Hematopoietic multipotent progenitor cell treated with erythropoietin and hydrocortisone succinate and interleukin-3 and kit ligand, for 17 days (in vitro differentiated cells): ENCODE measurements around the gene UBE2Z.

Experiments
- DNase-seq: peaks from one replicate; pipeline ENCODE4 v3.0.0-alpha.2; 2015; ENCODE audit warnings: low spot score

The UBE2Z gene

DNA sequence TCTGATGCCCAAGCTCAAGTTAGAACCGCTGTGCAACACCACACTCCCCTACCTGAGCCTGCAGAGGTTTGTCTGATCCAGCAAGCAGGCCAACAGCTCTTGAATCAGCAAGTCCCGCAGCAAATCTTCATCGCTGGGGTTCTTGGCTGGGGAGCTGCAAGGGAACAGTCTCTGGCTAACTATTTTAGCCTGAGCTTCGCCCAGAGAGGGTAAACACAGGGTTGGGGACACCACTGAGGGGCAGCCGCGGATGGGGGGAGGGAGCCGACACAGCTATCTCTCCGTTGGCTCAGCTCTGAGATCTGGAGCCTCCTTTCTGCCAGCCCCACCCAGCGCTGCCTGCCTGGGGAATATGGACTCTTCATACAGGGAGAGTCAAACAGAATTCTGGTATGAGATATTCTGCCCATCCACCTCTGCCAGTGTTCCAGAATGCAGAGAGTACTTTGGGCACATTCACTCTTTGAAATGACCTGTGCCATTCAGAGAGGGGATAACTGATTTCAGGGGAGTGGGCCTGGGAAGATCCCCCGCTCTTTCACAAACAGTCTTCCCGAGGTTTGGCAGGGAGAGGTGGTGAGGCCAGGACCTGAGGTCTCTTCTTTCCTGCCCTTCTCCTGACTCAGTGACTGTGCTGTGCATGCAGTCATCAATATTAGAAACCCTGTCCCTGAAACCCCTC, 52.8 kb downstream of the UBE2Z start:
- DNase-seq: no peak

DNA sequence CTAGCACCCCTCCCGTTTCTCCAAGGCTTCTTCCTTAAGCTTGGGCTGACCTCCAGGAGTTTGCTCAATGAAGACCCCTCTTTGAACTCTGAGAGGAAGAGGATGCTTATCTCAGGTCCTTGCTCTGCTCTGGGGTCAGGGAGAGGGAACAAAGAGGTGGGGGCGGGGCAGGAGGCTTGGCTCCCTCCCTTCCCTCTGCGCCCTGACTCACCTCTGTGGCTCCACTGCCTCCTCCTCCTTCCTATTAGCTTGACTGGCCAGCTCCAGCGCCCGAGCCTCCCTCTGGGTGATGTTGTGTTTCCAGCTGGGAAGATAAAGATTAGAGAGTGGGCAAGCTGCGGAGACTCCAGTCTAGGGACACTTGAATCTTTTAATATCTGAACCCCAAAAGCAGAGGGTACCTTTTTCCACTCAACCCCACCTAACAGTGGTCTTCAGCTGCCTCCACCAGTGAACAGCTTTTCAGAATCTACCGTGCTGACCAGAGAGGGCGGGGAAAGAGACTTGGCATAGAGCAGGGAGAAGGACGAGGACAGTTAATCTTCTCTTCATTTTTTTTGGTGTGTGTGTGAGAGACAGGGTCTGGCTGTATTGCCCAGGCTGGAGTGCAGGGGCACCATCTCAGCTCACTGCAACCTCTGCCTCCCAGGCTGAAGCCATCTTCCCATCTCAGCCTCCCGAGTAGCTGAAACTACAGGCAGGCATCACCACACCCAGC, 53.5 kb downstream of the UBE2Z start:
- no peak for DNase-seq

DNA sequence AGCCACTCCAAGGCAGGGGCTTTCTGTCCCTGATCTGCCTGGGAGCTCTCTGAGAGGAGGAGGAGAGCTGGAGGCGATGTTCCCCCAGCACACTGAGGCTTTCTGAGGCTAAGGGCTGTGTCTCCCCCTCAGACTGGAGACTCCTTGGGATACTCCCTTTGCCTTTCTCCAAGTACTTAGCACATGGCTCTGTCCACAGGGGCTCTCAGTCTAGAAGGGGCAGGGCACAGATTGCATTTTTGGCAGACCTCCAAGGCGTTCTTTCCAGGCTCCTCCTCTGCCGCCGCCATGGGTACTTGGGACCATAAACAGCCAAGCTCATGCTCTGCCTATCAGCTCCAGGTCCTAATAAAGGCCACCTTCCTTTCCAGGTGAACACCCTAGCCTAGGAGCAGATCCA, 62.0 kb downstream of the UBE2Z start:
- no peak for DNase-seq

DNA sequence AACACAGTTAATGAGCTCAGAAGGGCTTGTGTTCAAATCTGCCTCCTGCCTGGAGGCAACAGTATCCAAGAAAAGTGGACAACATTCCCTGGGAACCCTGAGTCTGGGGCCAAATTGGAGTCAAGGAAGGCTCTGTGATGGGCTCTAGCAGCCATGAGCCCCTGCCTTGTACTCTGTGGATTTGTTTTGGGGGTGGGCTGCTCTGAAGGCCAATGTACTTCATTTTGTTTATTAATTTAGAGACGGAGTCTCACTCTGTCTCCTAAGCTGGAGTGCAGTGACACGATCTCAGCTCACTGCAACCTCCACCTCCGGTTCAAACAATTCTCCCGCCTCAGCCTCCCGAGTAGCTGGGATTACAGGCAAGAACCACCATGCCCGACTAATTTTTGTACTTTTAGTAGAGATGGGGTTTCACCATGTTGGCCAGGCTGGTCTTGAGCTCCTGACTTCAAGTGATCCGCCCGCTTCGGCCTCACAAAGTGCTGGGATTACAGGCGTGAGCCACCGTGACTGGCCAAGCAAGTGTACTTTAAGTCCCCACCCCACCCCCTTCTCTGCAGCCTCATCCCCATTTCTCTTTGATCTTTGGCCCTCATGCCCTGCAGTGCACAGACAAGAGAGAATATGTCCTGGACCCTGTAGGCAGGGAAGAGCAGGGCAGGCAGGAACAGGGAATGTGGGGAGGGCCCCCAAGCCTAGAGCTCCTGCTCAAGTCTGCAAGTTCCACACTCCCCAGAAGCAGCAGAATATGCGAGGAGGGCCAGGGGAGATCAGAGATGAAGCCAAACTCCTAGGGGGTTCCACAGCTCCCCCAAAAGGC, 62.9 kb downstream of the UBE2Z start:
- DNase-seq: no peak

DNA sequence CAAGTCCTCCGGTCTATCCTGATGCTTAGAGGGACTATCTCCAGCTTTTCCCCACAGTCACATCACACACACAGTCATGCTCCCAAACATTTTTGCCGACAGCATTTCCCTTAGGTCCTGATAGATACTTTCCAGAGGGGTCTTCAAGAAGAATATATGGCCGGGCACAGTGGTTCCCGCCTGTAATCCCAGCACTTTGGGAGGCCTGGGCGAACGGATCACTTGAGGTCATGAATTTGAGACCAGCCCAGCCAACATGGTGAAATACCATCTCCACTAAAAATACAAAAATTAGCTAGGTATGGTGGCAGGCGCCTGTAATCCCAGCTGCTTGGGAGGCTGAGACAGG, 64.5 kb downstream of the UBE2Z start:
- no peak for DNase-seq

DNA sequence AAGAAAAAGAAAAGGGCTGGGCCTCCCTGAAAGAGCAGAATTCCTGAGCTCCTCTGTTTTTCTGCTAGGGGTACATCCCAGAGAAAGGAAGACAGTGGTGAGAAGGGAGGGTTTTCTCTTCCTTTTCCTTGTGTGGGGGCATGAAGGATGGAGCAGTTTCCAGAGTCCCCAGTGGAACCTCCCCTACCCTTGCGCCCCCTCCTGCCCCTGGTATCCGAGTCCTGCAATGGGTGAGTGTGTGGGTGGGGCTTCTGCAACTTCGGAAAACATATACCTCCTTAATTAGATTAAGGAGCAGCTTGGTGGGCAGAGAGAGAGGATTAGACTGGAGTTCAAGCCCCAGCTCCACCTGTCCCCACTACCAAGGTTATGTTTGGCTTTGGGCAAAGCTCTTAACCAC, 65.6 kb downstream of the UBE2Z start:
- DNase-seq: no peak
